K562 (cell line): ENCODE data around the gene ALOX12. TPM values are rescaled to one million over a fixed set of nuclear protein-coding genes. Genes with fewer than 3 reads are reported as not detected.

Experiments
- ATAC-seq: fragments of 200-7000 bp; cut with Tn5 transposase; 3 replicates; pipeline ENCODE4 v1.9.1; 2020; ENCODE audit warnings: moderate library complexity
- BruUV-seq: library from RNA; stranded (reverse); fragments of 400-500 nt; replicated peaks from 2 replicates; lab custom pipeline; 2021; lab: Mats Ljungman, UMichigan
- CTCF ChIA-PET: fragments of 300-600 bp; formaldehyde crosslinking; extraction: SDS; loops from one replicate; lab custom pipeline; 2021; ENCODE audit warnings: low intra/inter-chr PET ratio; lab: Yijun Ruan, JAX
- POLR2A ChIA-PET: fragments of 300-600, 350-650 bp; sonication (Branson Sonifier 250); formaldehyde crosslinking; extraction: SDS; loops from one replicate; lab custom pipeline; 2021; ENCODE audit warnings: antibody characterized with exemption, inconsistent platforms; lab: Yijun Ruan, JAX
- DNase-seq, 4 experiments: peaks; one replicate each; pipeline versions ENCODE4 v3.0.0 to v3.0.0-alpha.2; 2011 to 2018; ENCODE audit warnings: low spot score in 3 of 4, mixed read lengths in 3 of 4; ENCODE audit errors: extremely low read depth in 1 of 4
- FAIRE-seq: peaks from 2 replicates; lab custom pipeline; 2011; peaks lifted over from hg19 to GRCh38; lab: Jason Lieb, UNC
- H2AFZ ChIP-seq: 2 replicates; pipeline ENCODE4 v1.6.0; 2011; ENCODE audit warnings: low read depth, low read length, control low read depth, inconsistent platforms
- H3K27ac ChIP-seq: fragments of 200-600 bp; 3 replicates; pipeline ENCODE4 v1.8.0; 2011; ENCODE audit warnings: low read depth, mild to moderate bottlenecking, control low read depth, inconsistent platforms, low read length, moderate library complexity, mixed read lengths; ENCODE audit errors: extremely low read depth
- H3K27me3 ChIP-seq, 2 experiments: fragments of 300-600 bp in 1 of 2; 2 replicates in 1 of 2; 3 replicates in 1 of 2; pipeline versions ENCODE4 v1.6.0 to v1.8.0; 2011; ENCODE audit warnings: inconsistent platforms in 2 of 2, low read length in 2 of 2, mild to moderate bottlenecking in 1 of 2, mixed read lengths in 1 of 2, moderate library complexity in 1 of 2; ENCODE audit not compliant: control insufficient read depth in 2 of 2, insufficient read depth in 2 of 2
- H3K36me3 ChIP-seq: fragments of 300-600 bp; 3 replicates; pipeline ENCODE4 v1.8.0; 2011; ENCODE audit warnings: mild to moderate bottlenecking, low read length, inconsistent platforms; ENCODE audit not compliant: control insufficient read depth, insufficient read depth
- H3K4me1 ChIP-seq, 2 experiments: fragments of 200-600 bp in 1 of 2; replicated peaks in 1 of 2; 2 replicates in 1 of 2; 3 replicates in 1 of 2; pipeline versions ENCODE4 v1.5.1 to v1.8.0; 2011; ENCODE audit warnings: inconsistent platforms in 2 of 2, low read length in 2 of 2, mild to moderate bottlenecking in 1 of 2, mixed read lengths in 1 of 2, moderate library complexity in 1 of 2; ENCODE audit not compliant: control insufficient read depth in 2 of 2, insufficient read depth in 2 of 2
- H3K4me2 ChIP-seq: 2 replicates; pipeline ENCODE4 v1.6.1; 2011; ENCODE audit warnings: low read length, control low read depth, inconsistent platforms, mixed read lengths; ENCODE audit not compliant: insufficient read depth
- H3K4me3 ChIP-seq: fragments of 200-600 bp; sonication (generic), shearing (Covaris generic); 2 replicates; pipeline ENCODE4 v1.5.1; 2016; ENCODE audit warnings: control low read depth, inconsistent platforms
- H3K79me2 ChIP-seq: fragments of 200-600 bp; 3 replicates; pipeline ENCODE4 v1.8.0; 2011; ENCODE audit warnings: low read length, inconsistent platforms; ENCODE audit not compliant: control insufficient read depth, insufficient read depth
- H3K9ac ChIP-seq, 2 experiments: 2 replicates each; pipeline versions ENCODE4 v1.6.0 to v1.6.1; 2011; ENCODE audit warnings: low read depth in 2 of 2, low read length in 2 of 2, control low read depth in 1 of 2, inconsistent platforms in 1 of 2, mild to moderate bottlenecking in 1 of 2, mixed read lengths in 1 of 2; ENCODE audit not compliant: insufficient read depth in 1 of 2
- H3K9me1 ChIP-seq: one replicate; pipeline ENCODE4 v1.6.0; 2011; ENCODE audit warnings: inconsistent platforms, mild to moderate bottlenecking, low read length, moderate library complexity; ENCODE audit not compliant: control insufficient read depth, insufficient read depth
- H3K9me3 ChIP-seq: replicated peaks from 2 replicates; pipeline ENCODE4 v1.5.1; 2011; ENCODE audit warnings: low read depth, low read length, inconsistent platforms; ENCODE audit not compliant: control insufficient read depth, insufficient read depth
- H4K20me1 ChIP-seq: replicated peaks from 2 replicates; pipeline ENCODE4 v1.6.1; 2011; ENCODE audit warnings: low read length, inconsistent platforms, mixed read lengths; ENCODE audit not compliant: control insufficient read depth, insufficient read depth
- ELK1 ChIP-seq: sonication (generic); formaldehyde crosslinking; IDR thresholded peaks from 2 replicates; pipeline ENCODE4 v1.8.1; 2022; ENCODE audit warnings: missing genetic modification reagents
- YY1 ChIP-seq, 3 experiments: IDR thresholded peaks; 2 replicates each; pipeline ENCODE4 v1.6.1; 2011; ENCODE audit warnings: low read length in 2 of 3, mild to moderate bottlenecking in 2 of 3, moderate library complexity in 2 of 3, borderline replicate concordance in 1 of 3, control low read depth in 1 of 3, low read depth in 1 of 3; ENCODE audit not compliant: insufficient read depth in 3 of 3, insufficient replicate concordance in 2 of 3, control insufficient read depth in 1 of 3, insufficient read length in 1 of 3; ENCODE audit errors: extremely low read depth in 1 of 3
- ZBTB49 ChIP-seq: sonication (generic); formaldehyde crosslinking; IDR thresholded peaks from 2 replicates; pipeline ENCODE4 v1.8.0; 2022; ENCODE audit warnings: missing genetic modification reagents, mild to moderate bottlenecking, borderline replicate concordance
- WGBS: fragments of 100-300 bp; shearing (Covaris generic); methylation state at CpG from one replicate; pipeline ENCODE4 v1.1.6; 2016; ENCODE audit warnings: low coverage, mixed read lengths; ENCODE audit not compliant: insufficient coverage; ENCODE audit errors: missing lambda C conversion rate; 5-methylcytosine and 5-hydroxymethylcytosine counted together
- in situ Hi-C: fragments of 300-500 bp; cut with MboI; formaldehyde crosslinking; loops from 4 replicates; pipeline ENCODE4 v1.15.0; 2018; ENCODE audit warnings: inconsistent platforms, mixed read lengths
- intact Hi-C: fragments of 100-400 bp; cut with micrococcal nuclease; formaldehyde crosslinking; loops from 2 replicates; pipeline ENCODE4 v1.14.2; 2022
- polyA plus RNA-seq, 8 experiments: library from polyadenylated mRNA; depleted of rRNA in 4 of 8; stranded (reverse) in 5 of 8; unstranded in 3 of 8; fragments of >200 nt; fragmentation: Nextera tagmentation in 2 of 8; fragmentation: Illumina TruSeq in 1 of 8; extraction: Ambion mirVana in 2 of 8; extraction: Trizol in 1 of 8; gene quantifications; 2 replicates each; pipeline versions ENCODE4 v1.2.1 to v1.2.3, GENCODE V29; 2011 to 2014; ENCODE audit warnings: inconsistent platforms in 1 of 8, missing spikeins in 1 of 8
- total RNA-seq, 7 experiments: library from RNA; depleted of rRNA in 6 of 7; stranded (reverse); fragments of >200 nt in 6 of 7; fragmentation: Illumina TruSeq in 2 of 7; extraction: Trizol in 2 of 7; gene quantifications; 2 replicates each; pipeline versions ENCODE4 v1.2.1 to v1.2.3, GENCODE V29; 2011 to 2021; ENCODE audit warnings: low replicate concordance in 1 of 7

The ALOX12 gene
- total and polyA plus RNA-seq, 9 of the 15 experiments (the other 6 are each of a cell fraction or from before 2014, with no cell fraction given), result 0.09 to 1.1 (median 0.47) TPM; not detected in 1

GRCh38 chr17:7019839-7020519, 24.1 kb downstream of the ALOX12 start (continued):
- no peak for TF ChIP-seq ZBTB49 (CRISPR knock-in tag)

DNA sequence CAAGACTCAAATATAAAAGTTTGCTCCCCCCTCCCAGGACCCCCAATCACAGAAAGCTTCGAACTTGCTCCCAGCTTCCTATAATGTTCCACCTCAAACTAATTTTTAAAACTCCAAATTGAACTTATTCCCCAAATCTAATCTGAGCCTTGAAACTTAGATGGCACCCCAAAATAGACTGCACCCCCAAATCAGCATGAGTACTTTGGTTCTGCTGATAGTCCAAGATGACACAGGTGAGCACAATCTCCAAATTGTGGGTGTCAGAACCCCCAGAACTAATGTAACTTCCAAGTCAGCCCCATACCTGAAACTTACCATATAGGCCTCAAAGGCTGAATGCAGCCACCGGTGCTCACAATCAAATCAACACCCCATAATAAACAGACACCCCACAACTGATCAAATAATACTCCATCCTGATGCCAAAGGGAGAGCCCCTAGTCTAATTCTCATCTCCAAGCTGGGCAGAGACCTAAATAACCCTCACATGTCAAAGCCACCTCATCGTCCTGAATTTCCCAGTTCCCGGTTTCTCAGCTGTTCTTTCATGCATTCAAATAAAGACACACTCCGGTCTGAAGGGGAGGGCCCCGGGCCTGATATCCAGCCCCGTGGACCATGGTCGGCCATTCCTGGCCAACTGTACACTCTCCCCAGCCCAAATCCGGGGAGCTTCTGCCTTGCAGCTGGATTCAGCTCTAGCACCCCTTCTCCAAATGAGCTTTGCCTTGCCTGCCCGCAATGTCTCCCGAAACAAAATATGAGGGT, 25.2 kb downstream of the ALOX12 start:
- Histone ChIP-seq H3K79me2 (peaks cover 16% of the 10 kb centered on the region), H3K9me3 (no peaks in the 10 kb centered on the region), H3K27ac (no peak overlapping the region), H2AFZ (peak overlapping the region; percentile 94), H3K36me3 (0 out of 3 replicates have a peak, but pooled peaks cover under 1% of the 10 kb centered on the region), H3K4me1 (peaks cover 44 to 74% of the 10 kb centered on the region in 2 experiments), H4K20me1 (no peaks in the 10 kb centered on the region), H3K9me1 (no peaks in the 10 kb centered on the region), H3K4me3 (no peak overlapping the region), H3K9ac (peak overlapping the region; percentile 65 to 82; a peak in 2 of 4 replicates), H3K27me3 (no peaks in the 10 kb centered on the region), H3K4me2 (peak overlapping the region; percentile 68)
- ChIA-PET CTCF (interaction anchor here (1.6 kb wide), 1 partner anchor 109 kb away, joined by 6 read pairs; no protein-coding TSS in a partner anchor), POLR2A (interaction anchor here (0.6 to 1.0 kb wide), 5 partner anchors 11 to 403 kb away, joined by 3 to 4 read pairs (median 3); no protein-coding TSS in a partner anchor)
- ATAC-seq (no peak), FAIRE-seq (no peak), DNase-seq (no peak)
- 42% methylated on average over 11 of the region's 11 CpGs for WGBS
- intact Hi-C loops, result loop anchor here (5.0 kb wide), 1 partner anchor 264 kb away; the partner anchor contains the start of gene XAF1
- TF ChIP-seq YY1 (IDR thresholded peaks at IDR 0.05; ENCODE audit: borderline replicate concordance in 1 of 3, control insufficient read depth in 1 of 3, extremely low read depth in 1 of 3, insufficient read depth in 3 of 3, insufficient read length in 1 of 3, insufficient replicate concordance in 2 of 3, low read depth in 1 of 3, low read length in 2 of 3) (peak in 1 of 3 experiments; percentile 29), ELK1 (CRISPR knock-in tag) (no peak)
- no TSS peak for BruUV-seq
- in situ Hi-C loops, result no loop called here
